Bronchial epithelial cell (primary cell): ENCODE data around the gene DIP2A. TPM values are rescaled to one million over a fixed set of nuclear protein-coding genes. Genes with fewer than 3 reads are reported as not detected.

Source experiments
- DNase-seq: peaks from one replicate; pipeline ENCODE4 v3.0.0-alpha.2; 2010; ENCODE audit warnings: low read depth
- FAIRE-seq: peaks from 2 replicates; lab custom pipeline; 2011; peaks lifted over from hg19 to GRCh38; lab: Jason Lieb, UNC
- H3K27me3 ChIP-seq: 2 replicates; pipeline ENCODE4 v1.5.1; 2011; ENCODE audit warnings: low read length; ENCODE audit not compliant: control insufficient read depth, insufficient read depth
- H3K36me3 ChIP-seq: 2 replicates; pipeline ENCODE4 v1.5.1; 2011; ENCODE audit warnings: low read length; ENCODE audit not compliant: control insufficient read depth, insufficient read depth
- H3K4me3 ChIP-seq: 2 replicates; pipeline ENCODE4 v1.5.1; 2011; ENCODE audit warnings: mild to moderate bottlenecking, low read depth, low read length, control low read depth
- total RNA-seq: library from RNA; depleted of rRNA; stranded (reverse); fragments of >200 nt; gene quantifications from 2 replicates; pipeline ENCODE4 v1.2.1, GENCODE V29; 2014
- TF ChIP-seq, protein P1 (sequence below): IDR thresholded peaks from 2 replicates; pipeline ENCODE4 v1.5.1; 2011; ENCODE audit warnings: mild to moderate bottlenecking, moderate library complexity, low read length, control low read depth, inconsistent platforms; ENCODE audit not compliant: insufficient read depth, severe bottlenecking

Gene DIP2A
- total RNA-seq, 1 donor from 2014 or later: 28.2 TPM

GRCh38 chr21:46503922-46504550 lies 45.3 kb downstream of the DIP2A start:
- TF ChIP-seq, protein P1, sequence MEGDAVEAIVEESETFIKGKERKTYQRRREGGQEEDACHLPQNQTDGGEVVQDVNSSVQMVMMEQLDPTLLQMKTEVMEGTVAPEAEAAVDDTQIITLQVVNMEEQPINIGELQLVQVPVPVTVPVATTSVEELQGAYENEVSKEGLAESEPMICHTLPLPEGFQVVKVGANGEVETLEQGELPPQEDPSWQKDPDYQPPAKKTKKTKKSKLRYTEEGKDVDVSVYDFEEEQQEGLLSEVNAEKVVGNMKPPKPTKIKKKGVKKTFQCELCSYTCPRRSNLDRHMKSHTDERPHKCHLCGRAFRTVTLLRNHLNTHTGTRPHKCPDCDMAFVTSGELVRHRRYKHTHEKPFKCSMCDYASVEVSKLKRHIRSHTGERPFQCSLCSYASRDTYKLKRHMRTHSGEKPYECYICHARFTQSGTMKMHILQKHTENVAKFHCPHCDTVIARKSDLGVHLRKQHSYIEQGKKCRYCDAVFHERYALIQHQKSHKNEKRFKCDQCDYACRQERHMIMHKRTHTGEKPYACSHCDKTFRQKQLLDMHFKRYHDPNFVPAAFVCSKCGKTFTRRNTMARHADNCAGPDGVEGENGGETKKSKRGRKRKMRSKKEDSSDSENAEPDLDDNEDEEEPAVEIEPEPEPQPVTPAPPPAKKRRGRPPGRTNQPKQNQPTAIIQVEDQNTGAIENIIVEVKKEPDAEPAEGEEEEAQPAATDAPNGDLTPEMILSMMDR: no peak
- Histone ChIP-seq H3K36me3 (peaks cover 11% of the 10 kb centered on the region), H3K27me3 (no peaks in the 10 kb centered on the region), H3K4me3 (no peak overlapping the region)
- no peak for DNase-seq
- no peak for FAIRE-seq

DNA sequence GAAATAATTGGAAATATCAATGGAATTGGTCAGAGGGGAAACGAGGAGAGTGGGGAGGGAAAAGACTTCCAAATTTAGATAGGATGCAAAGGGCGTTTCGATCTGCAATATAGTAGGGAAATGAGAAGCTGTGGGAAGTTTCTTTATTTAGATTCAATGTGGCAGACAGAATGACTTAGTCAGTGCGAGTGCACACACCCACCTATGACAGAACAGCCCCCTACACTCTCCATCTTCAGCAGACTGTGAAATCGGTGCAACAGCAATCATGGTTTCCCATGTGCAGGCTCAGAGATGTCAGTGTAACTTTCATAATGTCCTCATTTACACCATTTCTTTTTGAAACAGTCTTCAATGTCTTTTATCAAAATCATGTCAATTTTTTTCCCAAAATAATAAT lies 46.0 kb downstream of the DIP2A start:
- DNase-seq: no peak
- Histone ChIP-seq H3K36me3 (peaks cover 9% of the 10 kb centered on the region), H3K27me3 (no peaks in the 10 kb centered on the region), H3K4me3 (no peak overlapping the region)
- no peak for FAIRE-seq
- TF ChIP-seq, protein P1: no peak

DNA sequence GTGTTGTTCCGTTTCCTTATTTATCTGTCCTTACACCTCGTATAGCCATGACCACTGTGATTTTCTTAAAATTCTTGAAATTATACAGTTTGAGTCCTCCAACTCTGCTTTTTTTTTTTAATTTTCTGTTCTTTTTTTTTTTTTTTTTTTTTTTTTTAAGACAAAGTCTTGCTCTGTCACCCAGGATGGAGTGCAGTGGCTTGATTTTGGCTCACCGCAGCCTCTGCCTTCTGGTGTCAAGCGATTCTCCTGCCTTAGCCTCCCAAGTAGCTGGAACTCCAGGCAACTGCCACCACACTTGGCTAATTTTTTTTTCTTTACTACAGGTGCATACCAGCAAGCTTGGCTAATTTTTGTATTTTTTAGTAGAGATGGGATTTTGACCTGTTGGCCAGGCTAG lies 48.9 kb downstream of the DIP2A start:
- Histone ChIP-seq H3K4me3 (no peak overlapping the region), H3K36me3 (peaks cover 22% of the 10 kb centered on the region), H3K27me3 (no peaks in the 10 kb centered on the region)
- DNase-seq (no peak), FAIRE-seq (no peak)
- TF ChIP-seq, protein P1: no peak

DNA sequence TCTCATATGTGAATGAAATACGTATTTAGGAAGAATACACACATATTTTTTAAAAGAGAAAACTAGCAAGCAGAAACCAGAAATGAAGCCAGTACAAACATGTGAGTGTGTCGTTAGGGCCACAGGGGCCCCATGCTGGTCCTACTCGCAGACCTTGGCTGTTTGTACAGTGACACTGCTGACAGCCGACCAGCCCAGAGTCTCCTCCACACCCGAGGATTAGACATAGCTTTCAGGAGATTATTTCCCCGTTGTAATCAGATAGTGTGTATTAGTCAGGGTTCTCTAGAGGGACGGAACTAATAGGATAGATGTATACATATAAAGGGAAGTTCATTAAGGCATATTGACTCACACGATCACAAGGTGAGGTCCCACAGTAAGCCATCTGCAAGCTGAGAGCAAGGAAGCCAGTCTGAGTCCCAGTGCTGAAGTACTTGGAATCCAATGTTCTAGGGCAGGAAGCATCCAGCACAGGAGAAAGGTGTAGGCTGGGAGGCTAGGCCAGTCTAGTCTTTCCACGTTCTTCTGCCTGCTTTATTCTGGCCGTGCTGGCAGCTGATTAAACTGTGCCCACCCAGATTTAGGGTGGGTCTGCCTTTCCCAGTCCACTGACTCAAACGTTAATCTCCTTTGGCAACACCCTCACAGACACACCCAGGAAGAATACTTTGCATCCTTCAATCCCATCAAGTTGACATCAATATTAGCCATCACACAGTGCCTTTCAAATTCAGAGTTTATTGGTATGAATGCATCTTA lies 51.2 kb downstream of the DIP2A start:
- peak; percentile 88 for DNase-seq
- H3K36me3 ChIP-seq: peaks cover 17% of the 10 kb centered on the region
- TF ChIP-seq, protein P1: no peak
- FAIRE-seq: no peak
- H3K4me3 ChIP-seq: no peak overlapping the region
- H3K27me3 ChIP-seq: no peaks in the 10 kb centered on the region

DNA sequence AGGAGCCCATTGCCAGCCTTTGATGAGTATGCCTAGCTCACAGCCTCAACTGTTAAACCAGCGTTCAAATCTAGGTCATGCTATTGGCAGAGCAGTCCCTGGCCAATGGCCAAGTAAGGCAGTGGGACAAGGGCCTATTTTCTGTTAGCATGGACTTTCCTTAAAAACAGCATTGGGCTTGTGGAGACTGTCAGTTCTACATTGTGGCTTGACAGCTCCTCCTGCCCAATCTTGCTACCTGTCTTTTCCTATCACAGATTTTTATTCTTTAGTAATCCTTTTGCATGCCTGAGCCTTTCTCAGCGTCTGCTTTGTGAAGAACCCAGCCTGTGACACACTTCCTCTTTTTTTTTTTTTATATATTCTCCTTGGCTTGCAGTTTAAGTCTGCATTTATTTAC lies 56.4 kb downstream of the DIP2A start:
- FAIRE-seq: no peak

More for the DNA sequence above, 56.4 kb downstream of the DIP2A start:
- peak; percentile 65 for DNase-seq
- Histone ChIP-seq H3K36me3 (peaks cover 21% of the 10 kb centered on the region), H3K4me3 (no peak overlapping the region), H3K27me3 (no peaks in the 10 kb centered on the region)
- TF ChIP-seq, protein P1: no peak
